ENCODE data around the gene RAN.
"Not testable (repeated sequence)": the region's sequence is repeated elsewhere in the genome, so short reads cannot be mapped to it uniquely, and the experiment has no call there.

The RAN gene

DNA sequence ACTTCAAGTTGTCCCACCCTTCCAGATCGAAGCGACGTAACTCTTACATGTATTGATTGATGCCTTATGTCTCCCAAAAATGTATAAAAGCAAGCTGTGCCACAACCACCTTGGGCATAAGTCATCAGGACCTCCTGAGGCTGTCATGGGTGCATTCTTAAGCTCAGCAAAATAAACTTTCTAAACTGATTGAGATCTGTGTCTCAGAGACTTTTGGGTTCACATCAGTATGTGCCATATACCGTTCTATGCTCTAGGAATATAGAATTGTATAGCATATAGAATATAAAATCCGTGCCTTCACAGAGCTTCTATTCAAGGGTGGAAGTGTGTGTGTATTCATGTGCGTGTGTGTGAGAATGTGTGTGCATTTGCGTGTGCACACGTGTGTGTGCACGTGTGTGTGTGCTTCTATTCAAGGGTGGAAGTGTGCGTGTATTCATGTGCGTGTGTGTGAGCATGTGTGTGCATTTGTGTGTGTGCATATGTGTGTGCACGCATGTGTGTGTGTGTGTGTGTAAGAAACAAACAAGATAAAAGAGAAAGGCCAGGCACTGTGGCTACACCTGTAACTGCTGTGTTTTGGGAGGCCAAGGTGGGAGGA lies 21.3 kb upstream of the RAN start:
- TF ChIP-seq ZNF274 (IDR thresholded peaks at IDR 0.05; ENCODE audit: low read depth, low read length) (no peak), SUZ12 (IDR thresholded peaks at IDR 0.05; ENCODE audit: extremely low read depth, insufficient read depth, insufficient read length) (no peak), YY1 (IDR thresholded peaks at IDR 0.05; ENCODE audit: insufficient read depth, insufficient read length) (no peak)
- Histone ChIP-seq H3K4me1 (ENCODE audit: insufficient read depth, insufficient read length) (peaks cover 7% of the 10 kb centered on the region), H3K27me3 (ENCODE audit: insufficient read depth, insufficient read length) (no peaks in the 10 kb centered on the region), H3K4me3 (ENCODE audit: insufficient read length, low read depth) (no peak overlapping the region), H3K36me3 (ENCODE audit: insufficient read depth, insufficient read length, low read length) (no peaks in the 10 kb centered on the region), H3K9ac (ENCODE audit: insufficient read length, low read depth) (no peak overlapping the region), H3K9me3 (ENCODE audit: insufficient read depth, low read length) (peaks cover 9% of the 10 kb centered on the region)
- no peak for DNase-seq (ENCODE audit: low read depth, low spot score)

DNA sequence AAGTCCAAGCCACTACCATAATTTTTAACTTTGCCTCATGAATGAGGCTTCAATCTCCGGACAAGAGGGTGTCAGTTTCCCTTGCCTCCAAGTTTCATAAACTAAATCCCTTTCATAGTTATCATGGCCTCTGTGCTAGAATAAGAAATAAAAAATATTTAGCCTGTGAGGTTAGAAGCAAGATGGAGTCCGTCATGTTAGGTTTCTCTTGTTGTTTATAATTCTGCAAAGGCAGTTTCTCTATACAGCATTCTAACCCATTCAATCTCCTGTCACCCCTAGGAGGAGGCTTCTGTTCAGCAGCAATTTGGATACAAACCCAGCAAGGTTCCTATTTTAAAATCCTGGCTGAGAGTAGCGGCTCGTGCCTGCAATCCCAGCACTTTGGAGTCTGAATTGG lies 15.8 kb upstream of the RAN start:
- no peaks in the 10 kb centered on the region for H3K27me3 ChIP-seq (ENCODE audit: insufficient read depth, insufficient read length)
- DNase-seq (ENCODE audit: low read depth, low spot score): no peak
- TF ChIP-seq YY1 (IDR thresholded peaks at IDR 0.05; ENCODE audit: insufficient read depth, insufficient read length) (no peak), ZNF274 (IDR thresholded peaks at IDR 0.05; ENCODE audit: low read depth, low read length) (no peak), SUZ12 (IDR thresholded peaks at IDR 0.05; ENCODE audit: extremely low read depth, insufficient read depth, insufficient read length) (no peak)

DNA sequence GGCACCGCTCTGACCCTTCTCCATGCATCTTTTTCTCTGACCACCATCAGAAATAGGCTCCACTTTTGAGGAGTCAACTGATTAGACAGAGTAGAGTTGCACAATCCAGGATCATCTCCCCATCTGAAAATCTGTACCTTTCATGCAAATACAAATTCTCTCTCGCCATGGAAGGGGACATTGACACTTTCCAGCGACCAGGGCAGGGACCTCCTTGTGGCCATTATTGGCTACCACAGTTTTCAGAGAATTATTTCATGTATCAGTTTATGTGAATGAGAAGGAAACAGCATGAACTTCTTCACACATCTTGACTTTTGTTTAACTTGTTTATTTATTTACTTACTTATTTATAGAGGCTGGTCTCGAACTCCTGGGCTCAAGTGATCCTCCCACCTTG lies 13.8 kb upstream of the RAN start:
- no peak for DNase-seq (ENCODE audit: low read depth, low spot score)
- Histone ChIP-seq H3K4me1 (ENCODE audit: insufficient read depth, insufficient read length) (peaks cover 3% of the 10 kb centered on the region), H3K36me3 (ENCODE audit: insufficient read depth, insufficient read length, low read length) (no peaks in the 10 kb centered on the region), H3K4me3 (ENCODE audit: insufficient read length, low read depth) (no peak overlapping the region), H3K9ac (ENCODE audit: insufficient read length, low read depth) (no peak overlapping the region), H3K9me3 (ENCODE audit: insufficient read depth, low read length) (peaks cover 19% of the 10 kb centered on the region; the same call in 1 of the 2 replicates), H3K27me3 (ENCODE audit: insufficient read depth, insufficient read length) (no peaks in the 10 kb centered on the region)
- TF ChIP-seq ZNF274 (IDR thresholded peaks at IDR 0.05; ENCODE audit: low read depth, low read length) (no peak), SUZ12 (IDR thresholded peaks at IDR 0.05; ENCODE audit: extremely low read depth, insufficient read depth, insufficient read length) (no peak), YY1 (IDR thresholded peaks at IDR 0.05; ENCODE audit: insufficient read depth, insufficient read length) (no peak)

More for the DNA sequence above, 15.8 kb upstream of the RAN start:
- peaks cover 7% of the 10 kb centered on the region for H3K4me1 ChIP-seq (ENCODE audit: insufficient read depth, insufficient read length)
- H3K9me3 ChIP-seq (ENCODE audit: insufficient read depth, low read length): peaks cover 19% of the 10 kb centered on the region; the same call in 1 of the 2 replicates
- no peaks in the 10 kb centered on the region for H3K36me3 ChIP-seq (ENCODE audit: insufficient read depth, insufficient read length, low read length)
- no peak overlapping the region for H3K4me3 ChIP-seq (ENCODE audit: insufficient read length, low read depth)
- H3K9ac ChIP-seq (ENCODE audit: insufficient read length, low read depth): no peak overlapping the region

DNA sequence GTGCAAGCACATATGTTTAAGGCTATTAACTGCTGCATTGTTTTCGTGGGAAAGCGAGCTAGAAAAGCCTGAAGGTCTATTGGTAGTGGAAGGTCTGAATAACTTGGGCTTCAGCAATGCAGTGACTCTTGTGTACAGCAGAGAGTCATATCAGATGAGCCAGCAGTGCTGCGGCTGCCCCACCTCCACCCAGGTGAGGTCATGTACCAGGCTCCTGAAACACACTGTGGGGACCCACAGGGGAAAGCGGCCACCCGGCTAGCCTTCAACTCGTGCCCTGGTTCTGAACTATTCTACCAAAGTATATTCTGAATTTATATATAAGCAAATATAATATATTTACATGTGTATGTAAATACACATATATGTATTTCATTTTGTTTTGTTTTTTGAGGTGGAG lies 12.7 kb upstream of the RAN start:
- DNase-seq (ENCODE audit: low read depth, low spot score): no peak
- no peaks in the 10 kb centered on the region for H3K36me3 ChIP-seq (ENCODE audit: insufficient read depth, insufficient read length, low read length)

DNA sequence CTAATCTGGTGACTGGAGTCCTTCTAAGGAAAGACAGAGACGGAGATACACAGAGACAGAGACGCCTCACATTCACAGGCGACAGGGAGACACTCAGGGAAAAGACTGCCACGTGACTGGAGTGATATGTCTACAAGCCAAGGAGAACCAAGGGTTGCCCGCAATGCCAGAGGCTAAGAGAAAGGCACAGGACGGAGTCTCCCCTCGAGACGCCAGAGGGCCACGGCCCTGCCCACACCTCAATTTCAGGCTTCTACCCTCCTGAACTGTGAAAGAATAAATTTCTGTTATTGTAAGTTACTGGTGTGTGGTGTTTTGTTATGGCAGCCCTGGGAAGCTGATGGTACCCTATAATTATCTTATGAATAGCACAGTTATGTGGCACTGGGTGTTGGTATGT lies 11.6 kb upstream of the RAN start:
- no peak overlapping the region for H3K4me3 ChIP-seq (ENCODE audit: insufficient read length, low read depth)
- no peaks in the 10 kb centered on the region for H3K27me3 ChIP-seq (ENCODE audit: insufficient read depth, insufficient read length)
- TF ChIP-seq SUZ12 (IDR thresholded peaks at IDR 0.05; ENCODE audit: extremely low read depth, insufficient read depth, insufficient read length): no peak
- TF ChIP-seq ZNF274 (IDR thresholded peaks at IDR 0.05; ENCODE audit: low read depth, low read length): no peak
- no peak for TF ChIP-seq YY1 (IDR thresholded peaks at IDR 0.05; ENCODE audit: insufficient read depth, insufficient read length)
- DNase-seq (ENCODE audit: low read depth, low spot score): no peak
- H3K4me1 ChIP-seq (ENCODE audit: insufficient read depth, insufficient read length): no peaks in the 10 kb centered on the region
- no peak overlapping the region for H3K9ac ChIP-seq (ENCODE audit: insufficient read length, low read depth)
- no peaks in the 10 kb centered on the region for H3K36me3 ChIP-seq (ENCODE audit: insufficient read depth, insufficient read length, low read length)
- H3K9me3 ChIP-seq (ENCODE audit: insufficient read depth, low read length): peaks cover 19% of the 10 kb centered on the region; the same call in 1 of the 2 replicates

More for the DNA sequence above, 12.7 kb upstream of the RAN start:
- no peak overlapping the region for H3K9ac ChIP-seq (ENCODE audit: insufficient read length, low read depth)
- no peak overlapping the region for H3K4me3 ChIP-seq (ENCODE audit: insufficient read length, low read depth)
- no peaks in the 10 kb centered on the region for H3K27me3 ChIP-seq (ENCODE audit: insufficient read depth, insufficient read length)
- TF ChIP-seq ZNF274 (IDR thresholded peaks at IDR 0.05; ENCODE audit: low read depth, low read length) (no peak), SUZ12 (IDR thresholded peaks at IDR 0.05; ENCODE audit: extremely low read depth, insufficient read depth, insufficient read length) (no peak)
- peaks cover 19% of the 10 kb centered on the region; the same call in 1 of the 2 replicates for H3K9me3 ChIP-seq (ENCODE audit: insufficient read depth, low read length)
- H3K4me1 ChIP-seq (ENCODE audit: insufficient read depth, insufficient read length): peaks cover 3% of the 10 kb centered on the region

DNA sequence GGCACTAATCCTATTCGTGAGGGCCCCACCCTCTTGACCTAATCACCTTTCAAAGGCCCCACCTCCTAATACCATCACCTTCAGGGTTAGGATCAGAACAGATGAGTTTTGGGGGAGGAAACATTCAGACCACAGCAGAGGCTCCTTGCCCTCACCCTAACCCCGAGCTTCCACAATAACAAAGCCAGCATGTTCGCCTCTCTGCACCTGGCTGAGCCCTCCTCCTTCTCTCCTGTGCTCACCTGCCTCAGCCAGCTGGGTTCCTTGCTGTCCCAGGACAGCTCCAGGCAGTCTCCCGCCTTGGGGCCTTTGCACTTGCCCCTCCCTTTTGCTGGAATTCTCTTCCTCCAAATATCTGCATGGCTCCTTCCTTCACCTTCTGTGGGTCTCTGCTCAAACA lies 9.7 kb upstream of the RAN start:
- Histone ChIP-seq H3K4me1 (ENCODE audit: insufficient read depth, insufficient read length) (no peaks in the 10 kb centered on the region), H3K9ac (ENCODE audit: insufficient read length, low read depth) (no peak overlapping the region), H3K9me3 (ENCODE audit: insufficient read depth, low read length) (peaks cover 11% of the 10 kb centered on the region; the same call in 1 of the 2 replicates), H3K36me3 (ENCODE audit: insufficient read depth, insufficient read length, low read length) (no peaks in the 10 kb centered on the region), H3K4me3 (ENCODE audit: insufficient read length, low read depth) (no peak overlapping the region), H3K27me3 (ENCODE audit: insufficient read depth, insufficient read length) (no peaks in the 10 kb centered on the region)
- DNase-seq (ENCODE audit: low read depth, low spot score): no peak
- TF ChIP-seq ZNF274 (IDR thresholded peaks at IDR 0.05; ENCODE audit: low read depth, low read length): no peak
- no peak for TF ChIP-seq YY1 (IDR thresholded peaks at IDR 0.05; ENCODE audit: insufficient read depth, insufficient read length)
- no peak for TF ChIP-seq SUZ12 (IDR thresholded peaks at IDR 0.05; ENCODE audit: extremely low read depth, insufficient read depth, insufficient read length)

DNA sequence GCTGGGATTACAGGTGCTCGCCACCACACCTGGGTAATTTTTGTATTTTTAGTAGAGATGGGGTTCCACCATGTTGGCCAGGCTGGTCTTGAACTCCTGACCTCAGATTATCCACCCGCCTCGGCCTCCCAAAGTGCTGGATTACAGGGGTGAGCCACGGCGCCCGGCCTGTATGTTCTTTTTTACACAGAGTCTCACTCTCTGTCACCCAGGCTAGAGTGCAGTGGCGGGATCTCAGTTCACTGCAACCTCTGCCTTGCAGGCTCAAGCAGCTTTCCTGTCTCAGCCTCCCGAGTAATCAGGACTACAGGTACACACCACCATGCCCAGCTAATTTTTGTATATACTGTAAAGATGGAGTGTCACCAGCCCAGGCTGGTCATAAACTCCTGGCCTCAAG lies 9.1 kb upstream of the RAN start:
- H3K36me3 ChIP-seq (ENCODE audit: insufficient read depth, insufficient read length, low read length); H3K9ac ChIP-seq (ENCODE audit: insufficient read length, low read depth); H3K9me3 ChIP-seq (ENCODE audit: insufficient read depth, low read length); H3K4me3 ChIP-seq (ENCODE audit: insufficient read length, low read depth); H3K27me3 ChIP-seq (ENCODE audit: insufficient read depth, insufficient read length); DNase-seq (ENCODE audit: low read depth, low spot score); H3K4me1 ChIP-seq (ENCODE audit: insufficient read depth, insufficient read length): not testable (repeated sequence)
